KOPT-K1 (cell line): ENCODE results near the gene CHID1.

ENCODE experiments used
- H3K27ac ChIP-seq: fragments of 200-600 bp; sonication (generic); 2 replicates; pipeline ENCODE4 v1.5.1; 2016; ENCODE audit warnings: antibody characterized with exemption, mild to moderate bottlenecking, low read depth, low read length; ENCODE audit not compliant: poor library complexity, severe bottlenecking
- H3K36me3 ChIP-seq: fragments of 200-600 bp; sonication (generic); 2 replicates; pipeline ENCODE4 v1.5.1; 2017; ENCODE audit warnings: antibody characterized with exemption, mild to moderate bottlenecking, low read length, moderate library complexity; ENCODE audit not compliant: insufficient read depth
- H3K9me3 ChIP-seq: fragments of 200-600 bp; sonication (generic); 2 replicates; pipeline ENCODE4 v1.5.1; 2017; ENCODE audit warnings: antibody characterized with exemption, low read length, mild to moderate bottlenecking; ENCODE audit not compliant: insufficient read depth, poor library complexity, severe bottlenecking

The CHID1 gene

DNA sequence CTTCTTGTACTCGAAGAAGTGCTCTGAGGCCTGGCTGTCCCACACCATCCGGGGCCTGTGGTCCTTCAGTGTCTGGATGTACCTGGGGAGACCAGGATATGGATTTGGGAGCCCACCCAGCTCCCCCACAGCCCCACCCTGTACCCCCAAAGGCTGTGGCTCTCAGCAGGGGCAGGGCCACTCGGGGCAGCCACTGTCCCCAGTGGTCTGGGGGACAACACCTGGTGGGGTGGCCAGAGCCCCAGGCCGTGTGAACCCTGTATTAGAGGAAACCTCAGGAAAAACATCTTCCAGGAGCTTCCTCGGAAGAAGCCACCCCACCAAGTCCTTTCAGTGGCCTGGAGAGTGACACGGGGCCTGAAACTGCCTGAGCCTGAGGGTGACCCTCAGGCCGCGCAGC lies 40.2 kb downstream of the CHID1 start:
- no peak overlapping the region for H3K27ac ChIP-seq
- H3K36me3 ChIP-seq: peaks cover 48% of the 10 kb centered on the region; the same call in 1 of the 2 replicates
- no peaks in the 10 kb centered on the region for H3K9me3 ChIP-seq

GRCh38 chr11:870127-870413 lies 40.5 kb downstream of the CHID1 start:
- H3K9me3 ChIP-seq: no peaks in the 10 kb centered on the region
- peaks cover 45% of the 10 kb centered on the region; the same call in 1 of the 2 replicates for H3K36me3 ChIP-seq
- H3K27ac ChIP-seq: no peak overlapping the region

DNA sequence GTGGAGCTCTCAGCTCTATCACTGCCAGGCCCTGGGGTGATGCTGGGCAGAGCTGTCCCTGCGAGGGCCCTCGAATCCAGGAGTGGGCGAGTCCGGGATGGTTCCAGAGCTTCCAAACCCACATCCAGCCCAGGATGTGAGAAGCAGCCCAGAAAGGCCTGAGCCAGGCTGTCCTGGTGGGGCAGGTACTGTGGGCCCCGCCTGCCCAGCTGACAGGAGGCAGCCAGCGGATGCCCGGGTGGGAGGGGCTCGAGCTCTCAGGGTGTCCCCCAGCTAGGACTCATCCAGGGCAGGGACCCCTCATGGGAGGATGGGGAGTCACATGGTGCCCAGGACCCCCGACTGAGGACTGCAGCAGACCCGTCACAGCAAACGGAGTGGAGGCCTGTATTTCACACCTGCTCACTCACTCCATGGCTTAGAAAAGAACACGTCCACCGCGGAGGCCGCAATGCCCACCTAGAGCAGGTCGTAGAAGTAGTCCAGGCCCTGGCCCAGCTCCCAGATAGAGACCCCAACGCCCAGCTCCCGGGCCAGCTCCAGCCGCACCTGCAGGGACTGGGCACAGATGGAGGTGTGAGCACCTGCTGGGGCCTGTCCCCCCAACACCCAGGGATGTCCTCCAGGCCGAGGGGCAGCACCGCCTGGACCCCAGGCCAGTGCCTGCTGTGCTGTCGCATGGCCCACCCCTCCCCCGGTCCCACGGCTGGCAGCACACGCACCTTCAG lies 41.0 kb downstream of the CHID1 start:
- Histone ChIP-seq H3K27ac (no peak overlapping the region), H3K36me3 (peaks cover 40% of the 10 kb centered on the region; the same call in 1 of the 2 replicates)

DNA sequence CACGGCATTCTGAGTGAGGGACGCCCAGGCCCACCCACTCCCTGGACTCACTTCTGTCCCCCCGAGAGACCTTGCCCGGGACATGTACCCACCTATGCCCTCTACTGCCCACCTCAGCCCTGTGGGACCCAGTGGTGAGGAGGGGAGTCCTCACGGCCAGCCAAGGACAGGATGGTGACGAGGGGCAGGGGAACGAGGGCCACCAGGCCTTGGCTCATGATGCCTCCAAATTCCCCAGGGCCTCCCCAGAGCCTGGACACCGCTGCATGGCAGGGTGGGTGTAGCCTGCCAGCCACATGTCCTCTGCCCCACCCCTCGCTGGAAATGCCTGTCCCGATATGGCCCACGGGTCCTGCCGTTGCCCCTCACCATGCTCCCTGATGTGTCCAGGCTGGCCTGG lies 41.8 kb downstream of the CHID1 start:
- Histone ChIP-seq H3K9me3 (no peaks in the 10 kb centered on the region), H3K27ac (no peak overlapping the region), H3K36me3 (peaks cover 36% of the 10 kb centered on the region; the same call in 1 of the 2 replicates)

More for the DNA sequence above, 41.0 kb downstream of the CHID1 start:
- H3K9me3 ChIP-seq: no peaks in the 10 kb centered on the region

- Histone ChIP-seq H3K9me3 (no peaks in the 10 kb centered on the region), H3K27ac (no peak overlapping the region), H3K36me3 (peaks cover 36% of the 10 kb centered on the region; the same call in 1 of the 2 replicates)
These were observed 42.2 kb downstream of the CHID1 start for GRCh38 chr11:868394-868793.

DNA sequence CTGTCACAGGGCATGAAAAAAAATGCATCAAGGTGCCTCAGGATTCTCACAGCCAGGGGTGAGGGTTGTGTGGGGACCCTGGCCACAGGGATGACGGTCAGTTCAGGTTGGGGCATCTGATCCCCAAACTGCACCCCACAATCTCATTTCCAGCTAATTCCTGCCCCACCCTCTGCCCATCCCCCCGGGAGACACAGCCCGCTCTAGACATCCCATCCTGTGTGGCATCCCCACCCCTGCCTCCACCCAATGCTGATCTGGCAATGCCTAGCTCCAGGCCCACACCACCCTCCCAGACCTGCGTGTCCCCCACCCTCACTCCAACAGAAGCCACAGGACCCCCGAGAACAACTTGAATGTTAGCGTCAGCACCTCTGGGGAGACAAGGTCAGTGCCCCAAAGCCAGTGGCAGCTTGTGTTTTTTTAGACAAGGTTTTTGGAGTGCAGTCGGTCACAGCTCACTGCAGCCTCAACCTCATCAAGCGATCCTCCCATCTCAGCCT lies 42.7 kb downstream of the CHID1 start:
- no peak overlapping the region for H3K27ac ChIP-seq
- H3K36me3 ChIP-seq: peaks cover 36% of the 10 kb centered on the region; the same call in 1 of the 2 replicates
- no peaks in the 10 kb centered on the region for H3K9me3 ChIP-seq

- Histone ChIP-seq H3K27ac (no peak overlapping the region), H3K36me3 (peaks cover 36% of the 10 kb centered on the region; the same call in 1 of the 2 replicates)
These were observed 44.1 kb downstream of the CHID1 start for GRCh38 chr11:866481-866880.

DNA sequence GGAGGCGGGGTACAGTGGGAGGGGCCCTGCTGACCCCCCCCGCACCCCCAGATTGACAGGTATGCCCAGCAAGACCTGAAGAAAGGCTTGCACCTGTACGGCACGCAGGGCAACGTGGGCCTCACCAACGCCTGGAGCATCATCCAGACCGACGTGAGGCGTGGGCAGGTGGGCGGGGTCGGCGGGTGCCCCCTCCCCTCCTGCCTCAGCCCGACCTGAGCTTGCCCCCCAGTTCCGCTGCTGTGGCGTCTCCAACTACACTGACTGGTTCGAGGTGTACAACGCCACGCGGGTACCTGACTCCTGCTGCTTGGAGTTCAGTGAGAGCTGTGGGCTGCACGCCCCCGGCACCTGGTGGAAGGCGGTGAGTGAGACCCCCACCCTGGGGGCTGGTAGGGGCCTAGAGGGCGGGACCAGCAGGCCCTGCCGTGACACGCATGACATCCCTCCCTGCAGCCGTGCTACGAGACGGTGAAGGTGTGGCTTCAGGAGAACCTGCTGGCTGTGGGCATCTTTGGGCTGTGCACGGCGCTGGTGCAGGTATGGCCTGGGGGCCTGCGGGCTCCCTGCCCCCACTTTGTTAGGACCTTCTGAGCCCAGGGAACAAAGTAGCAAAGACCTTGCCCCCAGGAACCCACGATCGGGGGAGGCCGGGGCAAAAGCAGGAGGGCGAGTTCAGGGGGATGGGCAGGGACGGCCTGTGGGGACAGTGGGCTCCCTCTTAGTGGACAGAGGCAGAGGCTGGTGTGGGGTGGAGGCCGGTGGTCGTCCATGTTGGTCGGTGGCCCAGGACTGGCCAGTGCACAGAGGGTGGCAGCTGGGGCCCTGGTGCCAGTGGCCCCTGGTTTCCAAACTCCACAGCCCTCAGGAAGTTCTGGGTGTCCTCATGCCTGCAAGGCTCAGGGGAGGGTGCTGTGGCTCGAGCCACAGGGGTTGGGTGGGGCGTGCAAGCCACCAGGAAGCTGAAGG lies 44.9 kb downstream of the CHID1 start:
- H3K9me3 ChIP-seq: no peaks in the 10 kb centered on the region
- peaks cover 36% of the 10 kb centered on the region; the same call in 1 of the 2 replicates for H3K36me3 ChIP-seq
- H3K27ac ChIP-seq: no peak overlapping the region

More at GRCh38 chr11:866481-866880, 44.1 kb downstream of the CHID1 start:
- H3K9me3 ChIP-seq: no peaks in the 10 kb centered on the region

DNA sequence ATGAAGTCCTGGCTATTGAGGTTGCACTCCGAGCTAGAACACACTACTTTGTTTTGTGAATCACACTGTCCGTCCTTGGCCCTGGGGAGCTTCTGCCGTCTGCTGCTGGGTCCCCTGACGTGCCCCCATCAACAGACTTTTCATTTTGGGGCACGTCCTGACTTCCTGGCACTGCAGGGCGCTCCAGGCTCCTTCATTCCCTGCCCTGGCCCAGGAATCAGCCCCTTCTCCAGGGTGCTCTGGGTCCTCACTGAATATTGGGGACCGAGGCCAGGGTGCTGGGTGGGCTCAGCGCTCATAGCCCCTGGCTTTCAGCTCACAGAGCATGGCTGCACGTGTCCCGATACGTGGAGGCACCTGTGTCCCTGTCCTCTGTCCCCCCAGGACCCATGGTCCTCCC lies 45.7 kb downstream of the CHID1 start:
- Histone ChIP-seq H3K36me3 (peaks cover 36% of the 10 kb centered on the region; the same call in 1 of the 2 replicates), H3K27ac (no peak overlapping the region)

GRCh38 chr11:863910-864827 lies 46.4 kb downstream of the CHID1 start:
- H3K9me3 ChIP-seq: no peaks in the 10 kb centered on the region
- no peak overlapping the region for H3K27ac ChIP-seq
- peaks cover 31% of the 10 kb centered on the region; the same call in 1 of the 2 replicates for H3K36me3 ChIP-seq

More for the DNA sequence above, 45.7 kb downstream of the CHID1 start:
- no peaks in the 10 kb centered on the region for H3K9me3 ChIP-seq

DNA sequence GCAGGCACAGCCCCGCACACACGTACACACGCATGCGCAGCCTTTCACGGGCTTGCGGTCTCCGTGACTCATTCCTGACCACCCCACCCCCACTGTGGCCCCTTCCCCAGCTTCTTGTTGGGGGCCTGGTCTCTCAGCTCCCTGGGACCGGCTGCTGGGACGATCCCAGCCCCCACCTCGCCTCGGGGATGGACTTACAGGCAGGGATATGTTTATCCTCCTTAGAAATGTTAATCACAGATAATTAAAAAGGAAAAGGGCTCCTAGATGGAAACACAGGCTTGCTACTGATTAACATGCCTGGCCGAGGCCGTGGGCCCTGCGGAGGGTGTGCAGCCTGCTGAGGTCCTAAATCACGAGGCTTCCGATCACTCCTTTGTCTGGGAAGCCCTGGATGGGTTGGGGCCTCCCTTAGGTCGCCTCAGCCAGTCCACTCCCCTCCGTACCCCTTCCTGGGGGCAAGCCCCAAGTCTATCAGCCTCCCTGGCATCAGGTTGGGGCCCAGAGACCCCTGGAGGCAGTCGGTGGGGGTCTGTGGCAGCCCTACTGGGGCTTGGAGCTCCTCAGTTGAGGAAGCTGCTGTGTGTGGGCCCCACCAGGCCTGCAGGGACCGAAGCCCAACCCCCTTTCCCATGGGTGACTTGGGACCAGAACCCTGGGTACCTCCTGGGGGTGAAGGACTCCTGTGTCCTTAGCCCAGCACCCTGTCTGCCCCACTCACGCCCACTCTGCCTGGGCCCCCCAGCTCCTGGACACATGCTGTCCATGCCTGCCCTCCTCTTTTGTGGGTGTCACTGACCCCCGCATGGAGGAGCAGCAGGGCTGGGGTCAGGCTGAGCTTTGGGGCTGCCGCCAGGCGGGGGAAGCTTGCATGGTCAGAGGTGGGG lies 47.3 kb downstream of the CHID1 start:
- Histone ChIP-seq H3K27ac (no peak overlapping the region), H3K9me3 (no peaks in the 10 kb centered on the region), H3K36me3 (peaks cover 22% of the 10 kb centered on the region; the same call in 1 of the 2 replicates)

GRCh38 chr11:862696-863022 lies 48.0 kb downstream of the CHID1 start:
- peaks cover 18% of the 10 kb centered on the region; the same call in 1 of the 2 replicates for H3K36me3 ChIP-seq
- H3K27ac ChIP-seq: no peak overlapping the region
- H3K9me3 ChIP-seq: no peaks in the 10 kb centered on the region

DNA sequence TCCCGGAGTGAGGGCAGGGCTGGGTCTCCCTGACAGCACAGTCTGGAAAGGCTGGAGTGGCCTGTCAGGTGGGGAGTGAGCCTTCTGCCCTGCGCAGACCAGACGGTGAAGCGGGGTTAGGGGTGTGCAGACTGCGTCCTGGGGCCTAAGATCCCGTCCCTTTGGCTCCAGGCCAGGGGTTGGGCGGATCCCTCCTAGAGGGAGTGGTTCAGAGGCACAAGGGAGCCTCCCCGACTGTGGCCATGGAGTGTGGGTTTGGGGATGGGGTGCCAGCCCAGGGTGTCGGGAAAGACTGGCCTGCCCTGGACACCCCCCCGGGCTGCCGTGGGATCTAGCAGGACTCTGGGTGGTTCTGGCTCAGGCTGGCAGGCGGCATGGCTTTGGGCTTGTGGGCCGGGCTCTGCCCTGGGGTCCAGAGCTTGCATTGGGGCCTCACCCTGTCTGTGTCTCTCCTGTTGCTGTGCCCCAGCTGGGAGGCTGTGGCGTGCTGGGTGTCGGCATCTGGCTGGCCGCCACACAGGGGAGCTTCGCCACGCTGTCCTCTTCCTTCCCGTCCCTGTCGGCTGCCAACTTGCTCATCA lies 48.4 kb downstream of the CHID1 start:
- no peaks in the 10 kb centered on the region for H3K9me3 ChIP-seq
- H3K36me3 ChIP-seq: peaks cover 15% of the 10 kb centered on the region; the same call in 1 of the 2 replicates
- no peak overlapping the region for H3K27ac ChIP-seq
